HUES48 (cell line): ENCODE results near the gene SYTL1.

Source experiments
- H3K27ac ChIP-seq: one replicate; pipeline ENCODE4 v1.7.0; 2013; ENCODE audit warnings: low read depth, low read length, inconsistent platforms
- H3K27me3 ChIP-seq: 2 replicates; pipeline ENCODE4 v1.6.1; 2013; ENCODE audit warnings: mild to moderate bottlenecking, low read length; ENCODE audit not compliant: control insufficient read depth, insufficient read depth
- H3K36me3 ChIP-seq: 2 replicates; pipeline ENCODE4 v1.6.1; 2013; ENCODE audit warnings: low read length; ENCODE audit not compliant: control insufficient read depth, insufficient read depth
- H3K4me1 ChIP-seq: 2 replicates; pipeline ENCODE4 v1.6.1; 2013; ENCODE audit warnings: mild to moderate bottlenecking, low read length; ENCODE audit not compliant: control insufficient read depth, insufficient read depth
- H3K4me3 ChIP-seq: 2 replicates; pipeline ENCODE4 v1.5.1; 2013; ENCODE audit warnings: mild to moderate bottlenecking, low read depth, low read length
- H3K9ac ChIP-seq: 2 replicates; pipeline ENCODE4 v1.6.1; 2013; ENCODE audit warnings: mild to moderate bottlenecking, low read depth, low read length, moderate library complexity
- H3K9me3 ChIP-seq: 2 replicates; pipeline ENCODE4 v1.6.1; 2013; ENCODE audit warnings: low read length; ENCODE audit not compliant: control insufficient read depth, insufficient read depth

The SYTL1 gene

DNA sequence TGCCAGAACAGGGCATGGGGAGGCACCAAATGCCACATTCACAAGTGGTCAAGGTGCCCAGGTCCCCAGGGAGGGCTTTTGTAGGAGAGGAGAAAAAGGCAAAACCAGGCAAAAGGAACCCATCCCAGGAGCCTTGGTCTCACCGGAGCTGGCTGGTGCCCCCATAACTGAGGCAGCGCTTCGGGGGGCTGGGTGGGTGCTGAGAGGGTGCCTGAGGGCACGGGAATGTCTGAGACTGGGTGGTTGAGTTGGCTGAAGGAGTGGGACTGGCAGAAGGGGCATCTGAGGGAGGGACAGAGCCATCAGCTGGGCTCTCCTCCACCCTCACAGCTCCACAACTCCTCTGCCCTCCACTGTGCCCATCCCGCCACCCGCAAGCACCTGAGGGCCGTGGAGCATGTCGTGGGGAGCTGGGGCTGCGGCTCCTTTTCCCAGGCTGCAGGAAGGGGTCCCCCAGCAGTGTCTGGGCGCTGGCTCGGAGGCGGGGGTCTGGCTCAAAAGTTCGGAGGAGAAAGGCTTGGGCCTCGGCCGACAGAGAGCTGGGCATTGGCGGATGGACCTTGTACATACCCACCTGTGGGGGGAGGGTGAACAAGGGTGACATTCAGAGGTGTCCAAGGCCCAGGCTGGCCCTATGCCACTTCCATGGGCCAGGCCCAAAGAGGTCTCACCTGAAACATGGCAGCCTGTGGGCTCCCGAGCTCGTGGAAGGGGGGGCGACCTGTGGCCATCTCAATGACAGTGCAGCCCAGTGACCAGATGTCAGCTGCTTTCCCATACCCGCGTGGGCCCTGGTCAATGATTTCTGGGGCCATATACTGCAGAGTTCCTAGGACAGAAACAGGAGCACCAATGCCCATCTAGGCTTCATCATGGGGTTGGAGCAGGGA lies 16.5 kb downstream of the SYTL1 start:
- Histone ChIP-seq H3K27ac (no peak overlapping the region), H3K9ac (no peak overlapping the region), H3K9me3 (no peaks in the 10 kb centered on the region), H3K4me1 (peaks cover 8% of the 10 kb centered on the region), H3K36me3 (0 out of 2 replicates have a peak, but pooled peaks cover 5% of the 10 kb centered on the region), H3K27me3 (peaks cover 47% of the 10 kb centered on the region), H3K4me3 (no peak overlapping the region)

DNA sequence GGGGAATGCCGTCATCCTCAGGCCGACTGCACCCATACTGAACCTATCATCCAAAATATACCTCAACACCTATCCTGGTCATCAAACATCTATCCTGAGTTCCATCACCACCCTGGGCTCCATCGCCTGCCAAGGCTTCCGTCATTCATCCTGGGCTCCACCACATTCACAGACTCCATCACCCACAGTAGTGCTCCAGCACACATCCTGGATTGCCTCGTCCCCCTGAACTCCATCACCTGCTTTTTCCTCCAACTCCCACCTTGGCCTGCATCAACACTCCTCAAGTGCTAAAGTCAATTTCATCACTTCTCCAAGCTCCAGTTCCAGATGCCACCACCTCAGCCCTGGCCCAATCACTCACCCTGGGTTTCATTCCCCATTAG lies 17.1 kb downstream of the SYTL1 start:
- no peak overlapping the region for H3K4me3 ChIP-seq
- peaks cover 47% of the 10 kb centered on the region for H3K27me3 ChIP-seq
- 0 out of 2 replicates have a peak, but pooled peaks cover 5% of the 10 kb centered on the region for H3K36me3 ChIP-seq
- H3K9ac ChIP-seq: no peak overlapping the region
- H3K9me3 ChIP-seq: no peaks in the 10 kb centered on the region
- peaks cover 8% of the 10 kb centered on the region for H3K4me1 ChIP-seq
- H3K27ac ChIP-seq: no peak overlapping the region

DNA sequence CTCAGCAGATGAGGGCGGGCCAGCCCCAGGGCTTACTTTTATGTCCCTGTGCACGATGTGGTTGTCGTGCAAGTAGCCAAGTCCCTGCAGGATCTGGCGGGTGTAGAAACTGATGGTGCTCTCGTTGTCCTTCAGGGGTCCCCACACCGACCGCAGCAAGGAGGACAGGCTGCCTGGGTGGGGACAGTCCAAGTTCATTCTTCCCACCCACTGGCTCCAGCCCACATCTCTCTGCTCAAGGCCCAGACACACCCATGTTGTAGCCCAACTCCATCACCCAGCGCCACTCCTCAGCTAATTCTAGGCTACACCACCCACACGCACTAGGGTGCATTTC lies 18.0 kb downstream of the SYTL1 start:
- peaks cover 47% of the 10 kb centered on the region for H3K27me3 ChIP-seq
- H3K36me3 ChIP-seq: 0 out of 2 replicates have a peak, but pooled peaks cover 5% of the 10 kb centered on the region
- peak overlapping the region; percentile 80 for H3K4me3 ChIP-seq
- no peak overlapping the region for H3K27ac ChIP-seq
- no peaks in the 10 kb centered on the region for H3K9me3 ChIP-seq
- H3K9ac ChIP-seq: no peak overlapping the region
- H3K4me1 ChIP-seq: peaks cover 13% of the 10 kb centered on the region

DNA sequence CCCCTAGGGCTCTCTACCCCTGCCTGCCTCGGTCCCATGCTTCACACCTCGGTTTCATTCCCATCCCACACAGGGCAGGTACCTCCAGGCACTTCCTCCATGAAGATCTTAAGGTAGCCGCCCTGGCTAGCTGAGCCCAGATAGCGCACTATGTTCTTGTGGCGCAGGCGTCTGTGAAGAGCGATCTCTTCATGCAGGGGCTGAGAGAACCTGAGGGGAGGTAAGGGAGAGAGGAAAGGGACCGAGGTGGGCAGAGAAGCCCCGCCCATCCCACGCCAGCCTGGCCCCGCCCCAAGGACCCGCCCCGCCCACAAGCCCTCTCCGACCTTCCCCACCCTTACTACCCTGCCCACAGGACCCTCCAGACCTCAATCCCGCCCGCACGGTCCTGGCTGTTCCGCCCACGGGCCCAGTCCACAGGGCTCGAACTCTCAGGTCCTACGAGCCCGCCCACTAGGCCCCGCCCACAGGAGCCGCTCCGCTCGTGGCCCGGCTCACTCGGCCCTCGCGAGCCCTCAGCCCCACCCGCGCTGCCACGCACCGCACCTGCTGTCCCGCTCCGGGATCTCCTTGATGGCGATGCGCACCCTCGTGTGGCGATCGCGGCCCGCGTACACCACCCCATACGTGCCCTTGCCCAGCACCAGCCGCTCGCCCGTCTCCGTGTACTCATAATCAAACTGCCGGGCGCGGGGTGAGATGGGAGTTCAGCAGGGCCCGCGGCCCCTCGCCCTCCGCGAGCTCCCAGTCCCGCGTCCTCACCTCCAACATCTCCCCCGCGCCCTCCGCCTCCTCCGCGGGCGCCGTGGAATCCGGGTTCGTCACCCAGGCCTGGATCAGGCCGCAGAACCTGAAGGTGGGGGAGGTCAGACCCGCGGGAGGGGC lies 18.6 kb downstream of the SYTL1 start:
- peak overlapping the region; percentile 80 for H3K4me3 ChIP-seq
- peaks cover 18% of the 10 kb centered on the region for H3K4me1 ChIP-seq
- H3K9ac ChIP-seq: no peak overlapping the region
- H3K9me3 ChIP-seq: no peaks in the 10 kb centered on the region
- no peak overlapping the region for H3K27ac ChIP-seq
- peaks cover 47% of the 10 kb centered on the region for H3K27me3 ChIP-seq
- H3K36me3 ChIP-seq: 0 out of 2 replicates have a peak, but pooled peaks cover 5% of the 10 kb centered on the region

DNA sequence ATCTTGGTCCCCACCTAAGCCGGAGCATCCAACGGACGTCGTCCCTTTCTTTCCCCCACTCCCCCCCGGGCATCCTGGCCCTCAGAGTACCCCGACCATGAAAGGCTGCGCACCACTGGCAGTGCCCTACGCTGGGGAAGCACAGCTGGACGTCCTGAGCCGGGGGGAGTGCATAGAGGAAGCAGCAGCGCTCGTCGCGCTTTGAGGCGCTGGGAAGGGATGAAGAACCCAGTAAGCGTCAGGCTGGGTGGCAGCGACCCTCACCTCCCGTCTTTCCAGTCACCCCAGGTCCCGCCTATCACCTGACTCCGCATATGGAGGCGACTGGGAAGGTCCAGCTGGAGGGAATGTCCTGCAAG lies 19.2 kb downstream of the SYTL1 start:
- Histone ChIP-seq H3K36me3 (no peaks in the 10 kb centered on the region), H3K4me1 (peaks cover 18% of the 10 kb centered on the region)

DNA sequence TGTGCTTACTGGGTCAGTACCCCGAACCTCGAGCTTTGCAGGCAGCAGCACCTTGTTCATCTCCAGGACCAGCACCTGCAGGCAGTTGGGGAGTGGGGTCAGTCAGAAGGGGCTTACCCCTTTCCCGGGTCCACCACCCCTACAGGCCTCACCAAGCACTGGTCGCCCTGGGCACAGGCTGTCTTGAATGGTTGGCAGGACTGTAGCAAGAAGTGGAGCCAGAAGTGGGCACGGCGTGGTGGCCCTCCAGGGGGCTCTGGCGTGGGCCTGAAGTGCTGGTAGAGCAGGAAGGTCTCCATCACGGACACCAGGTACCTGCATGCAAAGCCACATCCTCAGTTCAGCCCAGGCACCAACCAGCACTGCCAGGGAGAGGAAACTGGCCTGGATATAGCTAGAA lies 19.7 kb downstream of the SYTL1 start:
- no peaks in the 10 kb centered on the region for H3K36me3 ChIP-seq
- no peaks in the 10 kb centered on the region for H3K9me3 ChIP-seq
- H3K27me3 ChIP-seq: peaks cover 47% of the 10 kb centered on the region
- no peak overlapping the region for H3K9ac ChIP-seq
- H3K27ac ChIP-seq: no peak overlapping the region
- peaks cover 18% of the 10 kb centered on the region for H3K4me1 ChIP-seq
- H3K4me3 ChIP-seq: no peak overlapping the region; the same call in 1 of the 2 replicates

More for the DNA sequence above, 19.2 kb downstream of the SYTL1 start:
- Histone ChIP-seq H3K27ac (no peak overlapping the region), H3K9ac (no peak overlapping the region), H3K27me3 (peaks cover 47% of the 10 kb centered on the region), H3K9me3 (no peaks in the 10 kb centered on the region), H3K4me3 (peak overlapping the region; percentile 80)

DNA sequence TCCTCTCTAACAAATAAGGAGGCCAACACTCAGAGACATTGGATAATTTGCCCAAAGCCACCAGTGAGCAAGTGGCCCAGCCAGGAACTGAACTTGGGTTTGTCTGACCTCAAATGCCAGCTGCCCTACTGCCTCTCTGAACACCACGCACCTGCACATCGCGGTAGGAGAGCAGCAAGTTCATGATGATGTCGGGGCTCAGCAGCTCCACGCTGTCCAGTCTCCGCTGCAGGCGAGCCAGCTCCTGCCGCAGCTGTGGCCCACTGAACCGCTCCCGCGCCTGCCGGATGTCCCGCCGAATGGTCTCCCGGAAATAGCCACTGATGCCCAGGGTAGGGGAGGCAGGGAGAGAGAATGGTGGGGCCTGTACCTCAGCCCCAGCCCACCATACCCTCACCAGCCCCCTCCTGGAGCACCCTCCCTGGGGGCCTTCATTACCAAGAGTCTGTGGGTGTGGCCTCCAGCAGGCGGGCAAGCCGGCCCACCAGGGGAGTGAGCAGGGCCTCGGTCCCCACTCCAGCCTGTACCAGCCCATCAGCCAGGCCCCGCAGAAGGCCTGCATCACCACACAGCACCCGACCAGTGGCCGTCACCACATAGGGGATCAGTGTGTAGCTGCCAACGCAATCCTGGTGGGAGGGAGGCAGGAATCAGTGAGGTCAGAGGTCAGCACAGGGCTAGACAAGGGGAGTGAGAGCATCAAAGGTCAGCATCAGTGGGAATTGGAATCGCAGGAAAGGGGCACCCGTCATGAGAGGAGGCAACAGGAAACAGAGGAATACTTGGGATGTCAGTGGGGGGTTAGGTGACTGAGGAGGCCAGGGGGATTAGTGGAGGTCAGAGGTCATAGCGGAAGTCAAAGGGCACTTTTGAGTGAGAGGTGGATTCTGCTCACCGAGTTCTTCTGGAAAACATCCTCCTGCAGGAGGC lies 22.2 kb downstream of the SYTL1 start:
- H3K27me3 ChIP-seq: peaks cover 33% of the 10 kb centered on the region
- H3K27ac ChIP-seq: no peak overlapping the region
- no peak overlapping the region for H3K4me3 ChIP-seq
- no peaks in the 10 kb centered on the region for H3K36me3 ChIP-seq
- H3K4me1 ChIP-seq: peaks cover 23% of the 10 kb centered on the region
- no peak overlapping the region for H3K9ac ChIP-seq
- H3K9me3 ChIP-seq: no peaks in the 10 kb centered on the region

DNA sequence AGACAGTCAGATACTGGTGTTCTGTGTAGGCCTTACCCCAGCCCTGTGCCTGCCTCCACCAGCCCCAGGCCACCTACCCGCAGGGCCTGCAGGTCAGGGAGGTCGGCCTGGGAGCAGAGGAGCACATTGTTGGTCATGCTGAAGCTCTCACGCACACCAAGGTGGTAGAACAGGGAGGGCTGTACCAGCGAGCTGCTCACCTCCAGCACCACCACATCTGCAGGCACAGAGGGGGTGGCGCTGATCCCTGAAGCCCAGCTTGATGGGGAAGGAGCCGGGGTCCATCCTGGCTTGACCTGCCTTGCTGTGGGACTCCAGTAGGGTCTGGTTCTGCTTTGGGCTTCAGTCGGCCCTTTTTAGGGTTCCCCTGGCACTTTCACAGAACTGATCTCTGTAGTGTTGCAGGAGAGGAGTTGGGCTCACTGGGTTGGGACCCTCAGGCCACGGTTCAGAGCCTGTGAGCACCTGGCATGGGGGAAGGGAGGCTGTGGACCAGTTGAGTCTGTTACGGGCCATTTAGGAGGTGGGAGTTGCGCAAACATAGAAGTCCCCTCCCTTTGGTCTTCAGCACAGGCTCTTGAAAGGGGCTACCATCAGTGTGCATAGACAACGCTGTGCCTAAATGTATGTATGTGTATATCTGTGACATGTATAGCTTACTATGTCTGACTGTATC lies 23.0 kb downstream of the SYTL1 start:
- peaks cover 25% of the 10 kb centered on the region for H3K27me3 ChIP-seq
- H3K4me1 ChIP-seq: peaks cover 22% of the 10 kb centered on the region
- H3K27ac ChIP-seq: no peak overlapping the region
- no peaks in the 10 kb centered on the region for H3K9me3 ChIP-seq
- no peaks in the 10 kb centered on the region for H3K36me3 ChIP-seq
- H3K4me3 ChIP-seq: peak overlapping the region; percentile 69; the same call in 1 of the 2 replicates
- H3K9ac ChIP-seq: no peak overlapping the region

DNA sequence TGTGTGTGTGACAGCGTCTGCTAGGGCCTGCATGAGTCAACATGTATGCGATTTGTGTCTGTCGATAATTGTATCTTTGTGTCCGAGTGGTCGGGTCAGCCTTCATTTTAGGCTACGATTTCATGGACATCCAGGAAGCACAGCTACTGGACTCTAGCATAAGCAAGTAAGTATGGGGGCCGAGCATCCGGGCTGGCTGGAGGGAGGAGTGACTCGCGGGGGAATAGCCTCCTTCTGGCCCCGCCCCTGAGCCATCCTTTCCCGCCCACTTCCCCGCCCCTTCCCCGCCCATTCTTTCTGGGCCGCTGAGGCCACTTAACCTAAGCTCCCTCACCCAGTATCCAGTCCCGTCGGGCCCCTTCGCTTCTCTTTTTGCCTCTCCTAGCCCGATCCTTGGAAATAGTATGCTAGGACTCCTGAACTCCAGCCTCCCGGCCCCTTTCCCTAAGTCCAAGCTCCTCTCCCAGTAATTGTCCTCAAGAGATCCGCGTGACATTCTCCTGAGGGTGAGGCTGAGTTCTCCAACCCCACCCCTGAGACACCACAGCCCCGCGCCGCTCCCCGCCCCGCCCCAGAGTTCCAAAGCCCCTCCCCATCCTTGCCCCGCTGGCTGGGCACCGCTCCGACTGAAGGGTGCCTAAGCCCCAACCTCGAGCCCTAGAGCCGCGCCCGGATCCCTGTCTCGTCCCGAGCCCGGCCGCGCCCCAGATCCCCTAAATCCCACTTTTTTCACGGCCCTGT lies 23.7 kb downstream of the SYTL1 start:
- Histone ChIP-seq H3K4me3 (peak overlapping the region; percentile 69), H3K9me3 (no peaks in the 10 kb centered on the region), H3K4me1 (peaks cover 19% of the 10 kb centered on the region), H3K9ac (no peak overlapping the region), H3K27ac (peak overlapping the region; percentile 50), H3K36me3 (no peaks in the 10 kb centered on the region), H3K27me3 (peaks cover 18% of the 10 kb centered on the region)
